SW480 (cell line): ENCODE results near the gene PI4KB.

Source experiments
- DNase-seq: peaks from one replicate; pipeline ENCODE4 v3.0.0-alpha.2; 2016; ENCODE audit warnings: low spot score

The PI4KB gene

DNA sequence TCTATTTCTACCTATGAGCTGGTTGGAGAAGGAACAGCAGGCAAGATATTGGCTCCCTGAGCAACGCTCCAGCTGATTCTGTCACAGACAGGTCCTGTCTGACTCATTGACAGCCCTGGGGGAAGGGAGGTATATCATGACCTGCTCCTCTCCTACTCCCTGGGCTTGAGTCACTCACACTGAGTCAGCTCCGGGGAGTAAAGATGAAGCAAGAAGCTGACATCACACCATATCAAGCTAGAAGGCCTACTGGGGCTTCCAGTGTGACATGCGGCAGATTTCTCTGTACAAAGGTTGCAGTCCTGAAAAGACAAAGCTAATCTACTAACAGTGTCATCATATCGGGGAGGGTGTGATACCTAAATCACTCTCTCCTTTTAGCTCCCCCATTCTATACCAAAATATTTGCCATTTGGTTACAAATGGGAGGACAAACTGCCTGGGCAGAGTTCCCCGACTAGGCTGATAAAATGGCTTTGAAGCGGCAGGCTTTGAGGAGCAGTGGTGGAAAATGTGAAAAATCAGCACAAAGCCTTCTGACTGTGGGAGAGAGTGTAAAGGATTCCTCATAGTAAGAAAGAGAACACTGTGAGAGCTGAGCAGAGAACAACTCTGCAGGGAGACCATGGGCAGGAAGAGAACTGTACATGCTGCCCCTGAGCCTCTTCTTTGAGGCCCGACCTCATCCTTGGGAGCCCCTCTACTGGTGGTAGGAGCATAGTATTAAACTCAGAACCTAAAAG lies 15.5 kb downstream of the PI4KB start:
- DNase-seq = peak; percentile 95

DNA sequence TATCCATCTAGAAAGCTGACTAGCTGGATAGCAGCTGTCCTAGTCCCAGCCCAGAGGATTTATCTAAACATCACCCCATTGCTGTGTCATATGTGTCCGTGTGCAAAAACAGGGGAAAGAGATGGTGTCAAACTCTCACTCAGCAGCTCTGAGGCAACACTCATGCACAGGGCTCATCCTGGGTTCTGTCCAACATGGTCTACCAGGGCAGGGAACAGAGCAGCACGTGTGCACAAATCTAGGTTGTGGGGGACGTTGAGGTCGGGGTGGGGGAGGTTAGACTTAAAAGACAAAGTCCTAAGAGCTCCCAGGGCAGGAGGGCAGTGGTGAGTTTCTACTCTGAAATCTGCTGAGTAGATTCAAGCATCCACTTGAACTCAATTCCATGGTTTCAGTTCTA lies 16.2 kb downstream of the PI4KB start:
- no peak for DNase-seq

DNA sequence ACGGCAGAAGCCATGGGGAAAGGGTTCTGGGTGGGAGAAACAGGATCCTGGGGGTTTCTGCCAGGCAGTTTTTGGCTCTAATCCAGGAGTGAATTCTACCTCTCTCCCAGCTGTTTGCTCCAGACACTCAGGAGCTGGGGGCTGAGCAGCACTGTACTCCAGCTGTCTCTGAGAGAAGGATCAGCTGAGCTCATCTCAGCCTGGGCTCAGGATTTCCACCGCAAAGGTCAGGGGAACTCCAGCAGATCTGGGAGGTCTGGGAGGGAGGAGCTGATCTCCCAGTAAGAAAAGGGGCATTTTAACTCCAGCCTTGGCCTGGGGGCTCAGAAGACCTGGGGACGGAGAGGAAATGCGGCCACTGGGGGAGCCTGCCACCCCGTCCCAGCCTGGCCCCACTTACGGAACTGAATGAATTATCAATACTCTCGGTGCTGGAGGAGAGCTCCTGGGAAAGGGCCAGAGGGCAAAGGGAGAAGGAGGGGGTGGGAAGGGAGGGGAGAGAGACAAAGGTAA lies 17.3 kb downstream of the PI4KB start:
- DNase-seq = no peak

DNA sequence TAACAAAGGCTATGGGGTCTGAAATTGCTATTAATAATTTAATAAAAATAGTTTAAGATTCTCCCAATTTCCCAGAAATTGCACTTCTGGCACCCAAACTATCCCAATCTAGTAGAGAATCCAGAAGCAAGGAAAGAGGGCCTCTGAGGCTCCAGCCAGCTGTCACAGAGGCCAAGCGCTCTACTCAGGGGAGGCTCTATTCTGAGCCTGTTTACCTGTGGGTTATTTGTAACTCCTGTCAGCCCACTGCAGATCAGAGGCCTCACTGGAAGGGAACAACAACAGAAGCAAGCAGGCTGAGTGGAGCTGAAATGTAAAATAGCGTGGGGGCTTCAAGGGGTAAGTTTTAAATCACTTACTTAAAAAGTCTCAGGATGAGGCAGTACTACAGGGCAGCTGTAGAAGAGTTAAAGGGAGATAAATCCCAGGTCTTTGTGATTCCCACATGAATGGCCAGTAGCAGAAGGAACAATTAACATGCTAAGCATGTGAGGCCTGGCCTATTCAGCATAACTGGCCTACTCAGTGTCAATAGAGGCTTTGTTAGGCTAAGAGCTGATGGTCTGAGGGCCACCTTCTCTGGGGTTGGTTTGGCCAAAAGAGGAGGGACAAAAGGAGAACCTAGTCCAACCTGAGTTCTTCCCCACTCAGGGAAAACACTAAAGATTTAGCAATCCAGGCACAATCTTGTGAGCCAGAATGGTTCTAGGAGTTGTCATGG lies 32.3 kb downstream of the PI4KB start:
- no peak for DNase-seq

DNA sequence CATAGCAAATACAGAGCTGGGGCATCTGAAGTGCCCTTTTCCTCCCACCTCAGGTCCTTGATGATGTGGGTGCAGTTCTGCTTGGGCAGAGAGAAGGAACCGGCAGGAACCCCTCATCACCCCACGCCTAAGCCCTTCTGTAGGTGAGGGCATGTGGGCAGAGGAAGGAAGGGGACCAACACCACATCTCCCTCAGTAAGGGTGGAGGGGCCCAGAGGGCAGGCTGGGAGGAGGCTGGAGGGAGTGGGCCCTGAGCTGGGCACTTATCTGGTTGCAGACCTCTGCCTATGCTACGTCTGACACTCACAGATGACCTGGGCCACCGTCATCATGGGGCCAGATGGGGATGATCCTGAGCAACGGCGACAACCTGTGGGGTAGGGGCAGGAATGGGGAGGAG lies 34.1 kb downstream of the PI4KB start:
- no peak for DNase-seq

DNA sequence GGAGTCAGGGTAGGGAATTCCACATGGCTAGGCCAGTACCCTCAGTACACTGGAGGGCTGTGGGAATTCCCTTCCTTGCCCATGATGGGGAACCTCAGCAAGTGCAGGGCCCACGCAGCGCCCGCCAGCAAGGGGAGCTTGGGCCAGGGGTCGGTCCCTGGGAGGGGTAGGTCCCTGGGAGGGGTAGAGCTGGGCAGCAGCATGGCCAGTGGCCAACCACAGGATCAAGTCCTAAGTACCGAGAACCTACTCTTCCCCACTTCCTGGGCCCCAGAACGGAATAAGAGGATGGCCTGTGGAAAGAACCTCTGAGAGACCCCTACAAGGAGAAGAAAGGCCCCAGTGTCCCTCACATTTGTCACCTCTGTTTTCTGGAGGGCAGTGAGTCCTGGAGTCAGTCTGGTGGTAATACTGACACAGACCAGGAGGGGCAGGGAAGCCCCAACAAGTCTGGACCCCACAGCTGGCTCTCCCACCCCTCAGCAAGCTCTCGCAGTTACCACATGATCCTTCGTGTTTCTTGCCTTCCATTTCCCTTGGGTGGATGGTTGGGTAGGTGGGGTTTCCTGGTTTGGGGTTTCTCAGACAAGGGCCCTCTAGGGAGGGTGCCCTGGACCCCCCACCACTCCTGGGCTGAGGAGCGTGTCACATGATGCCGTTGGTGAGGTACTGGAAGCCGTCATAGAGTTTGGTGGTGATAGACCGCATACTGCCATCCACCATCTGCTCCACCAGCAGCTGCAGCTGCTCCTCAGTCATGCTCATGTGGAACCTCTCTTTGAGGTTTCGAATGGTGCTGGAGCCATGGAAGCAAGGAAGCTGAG lies 34.8 kb downstream of the PI4KB start:
- DNase-seq = no peak

DNA sequence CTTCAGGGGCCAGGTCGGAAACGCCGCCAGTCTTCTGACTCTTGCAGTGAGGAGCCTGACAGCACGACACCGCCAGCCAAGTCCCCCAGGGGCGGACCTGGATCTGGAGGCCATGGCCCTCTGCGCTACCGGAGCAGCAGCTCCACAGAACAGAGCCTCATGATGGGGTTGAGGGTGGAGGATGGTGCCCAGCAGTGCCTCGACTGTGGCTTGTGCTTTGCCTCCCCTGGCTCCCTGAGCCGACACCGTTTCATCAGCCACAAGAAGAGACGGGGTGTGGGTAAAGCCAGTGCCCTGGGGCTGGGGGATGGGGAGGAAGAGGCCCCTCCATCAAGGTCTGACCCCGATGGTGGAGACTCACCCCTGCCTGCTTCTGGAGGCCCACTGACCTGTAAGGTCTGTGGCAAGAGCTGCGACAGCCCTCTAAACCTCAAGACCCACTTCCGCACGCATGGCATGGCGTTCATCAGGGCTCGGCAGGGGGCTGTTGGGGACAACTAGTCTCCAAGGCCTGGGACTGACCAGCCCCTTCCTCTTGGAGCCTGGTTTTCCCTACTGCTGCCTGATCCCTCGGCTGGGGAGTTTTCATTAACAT lies 36.4 kb downstream of the PI4KB start:
- no peak for DNase-seq

DNA sequence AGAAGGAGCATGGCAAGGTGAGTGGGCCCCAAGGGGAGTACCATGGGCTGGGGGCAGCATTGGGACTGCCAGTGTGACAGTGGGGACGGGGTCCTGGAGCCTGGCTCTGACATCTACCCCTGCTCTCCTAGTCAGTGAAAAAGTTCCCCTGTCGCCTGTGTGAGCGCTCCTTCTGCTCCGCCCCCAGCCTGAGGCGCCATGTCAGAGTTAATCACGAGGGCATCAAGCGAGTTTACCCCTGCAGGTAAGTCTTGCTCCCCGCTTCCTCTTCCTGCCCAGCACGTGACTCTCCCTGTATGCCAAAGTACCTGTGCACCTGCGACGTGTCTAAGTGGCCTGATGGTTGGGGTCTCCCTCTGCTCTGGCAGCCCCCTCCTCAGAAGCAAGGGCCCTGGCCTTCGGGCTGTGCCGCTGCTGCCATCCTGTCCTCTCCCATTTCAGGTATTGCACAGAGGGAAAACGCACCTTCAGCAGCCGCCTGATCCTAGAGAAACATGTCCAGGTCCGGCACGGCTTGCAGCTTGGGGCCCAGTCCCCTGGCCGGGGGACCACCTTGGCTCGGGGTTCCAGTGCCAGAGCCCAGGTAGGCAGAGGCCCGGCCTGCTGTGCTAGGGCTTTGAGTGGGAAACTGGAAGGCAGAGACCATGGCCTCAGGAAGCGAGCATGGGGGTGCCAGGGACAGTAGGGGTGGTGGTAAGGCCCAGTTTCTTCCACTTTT lies 37.1 kb downstream of the PI4KB start:
- no peak for DNase-seq

DNA sequence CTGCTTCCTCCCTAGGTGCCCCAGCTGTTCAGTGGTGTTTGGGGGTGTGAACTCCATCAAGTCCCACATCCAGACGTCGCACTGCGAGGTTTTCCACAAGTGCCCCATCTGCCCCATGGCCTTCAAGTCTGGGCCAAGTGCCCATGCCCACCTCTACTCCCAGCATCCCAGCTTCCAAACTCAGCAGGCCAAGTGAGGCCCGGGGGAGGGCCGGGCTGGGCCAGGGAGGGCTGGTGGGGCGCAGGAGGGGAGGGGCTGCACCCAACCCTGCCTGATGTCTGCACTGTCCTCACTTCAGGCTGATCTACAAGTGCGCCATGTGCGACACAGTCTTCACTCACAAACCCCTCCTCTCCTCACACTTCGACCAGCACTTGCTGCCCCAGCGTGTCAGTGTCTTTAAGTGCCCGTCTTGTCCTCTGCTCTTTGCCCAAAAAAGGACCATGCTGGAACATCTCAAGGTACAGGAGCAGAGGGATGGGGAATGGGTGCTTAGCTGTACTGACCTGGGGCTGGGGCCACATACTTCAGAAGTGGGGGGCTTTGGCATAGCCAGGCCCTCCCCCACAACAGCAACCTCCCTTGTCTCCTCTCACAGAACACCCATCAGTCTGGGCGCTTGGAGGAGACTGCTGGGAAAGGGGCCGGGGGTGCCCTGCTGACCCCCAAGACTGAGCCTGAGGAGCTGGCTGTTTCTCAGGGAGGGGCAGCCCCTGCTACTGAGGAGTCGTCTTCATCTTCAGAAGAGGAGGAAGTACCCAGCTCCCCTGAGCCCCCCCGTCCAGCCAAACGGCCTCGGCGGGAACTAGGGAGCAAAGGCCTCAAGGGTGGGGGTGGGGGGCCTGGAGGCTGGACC lies 37.9 kb downstream of the PI4KB start:
- DNase-seq = no peak

DNA sequence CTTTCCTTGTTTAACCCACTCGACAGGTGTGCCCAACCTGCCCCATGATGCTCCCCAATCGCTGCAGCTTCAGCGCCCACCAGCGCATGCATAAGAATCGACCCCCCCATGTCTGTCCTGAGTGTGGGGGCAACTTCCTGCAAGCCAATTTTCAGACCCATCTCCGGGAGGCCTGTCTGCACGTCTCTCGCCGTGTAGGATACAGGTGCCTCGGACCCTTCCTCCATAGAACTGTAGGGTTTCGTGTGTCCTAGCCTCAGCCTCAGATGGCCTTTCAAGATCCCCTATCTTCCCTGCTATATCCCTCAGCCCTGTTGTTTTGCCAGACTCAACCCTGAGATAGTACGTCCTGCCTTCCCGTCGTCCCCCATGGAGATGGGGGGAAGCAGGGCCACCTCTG lies 38.7 kb downstream of the PI4KB start:
- DNase-seq = no peak

DNA sequence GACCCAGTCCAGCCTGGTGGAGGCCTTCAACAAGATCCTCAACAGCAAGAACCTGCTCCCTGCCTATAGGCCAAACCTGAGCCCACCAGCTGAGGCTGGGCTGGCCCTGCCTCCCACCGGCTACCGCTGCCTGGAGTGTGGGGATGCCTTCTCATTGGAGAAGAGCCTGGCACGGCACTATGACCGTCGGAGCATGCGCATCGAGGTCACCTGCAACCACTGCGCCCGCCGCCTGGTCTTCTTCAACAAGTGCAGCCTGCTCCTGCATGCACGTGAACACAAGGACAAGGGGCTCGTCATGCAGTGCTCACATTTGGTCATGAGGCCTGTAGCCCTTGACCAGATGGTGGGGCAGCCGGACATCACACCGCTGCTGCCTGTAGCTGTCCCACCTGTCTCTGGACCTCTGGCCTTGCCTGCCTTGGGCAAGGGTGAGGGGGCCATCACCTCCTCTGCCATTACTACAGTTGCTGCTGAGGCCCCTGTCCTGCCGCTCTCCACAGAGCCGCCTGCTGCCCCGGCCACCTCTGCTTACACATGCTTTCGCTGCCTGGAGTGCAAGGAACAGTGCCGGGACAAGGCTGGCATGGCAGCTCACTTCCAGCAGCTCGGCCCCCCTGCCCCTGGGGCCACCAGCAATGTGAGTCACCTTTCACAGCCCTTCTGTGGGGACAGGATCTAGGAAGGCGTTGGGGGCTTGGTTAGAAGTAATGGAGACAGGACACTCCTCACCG lies 39.3 kb downstream of the PI4KB start:
- no peak for DNase-seq

DNA sequence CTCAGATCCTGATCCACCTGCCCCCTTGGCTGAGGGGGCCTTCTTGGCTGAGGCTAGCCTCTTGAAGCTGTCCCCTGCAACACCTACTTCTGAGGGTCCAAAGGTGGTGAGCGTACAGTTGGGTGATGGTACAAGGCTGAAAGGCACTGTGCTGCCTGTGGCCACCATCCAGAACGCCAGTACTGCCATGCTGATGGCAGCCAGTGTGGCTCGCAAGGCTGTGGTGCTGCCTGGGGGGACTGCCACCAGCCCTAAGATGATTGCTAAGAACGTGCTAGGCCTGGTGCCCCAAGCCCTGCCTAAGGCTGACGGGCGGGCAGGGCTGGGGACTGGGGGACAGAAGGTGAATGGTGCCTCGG lies 39.9 kb downstream of the PI4KB start:
- DNase-seq = no peak

DNA sequence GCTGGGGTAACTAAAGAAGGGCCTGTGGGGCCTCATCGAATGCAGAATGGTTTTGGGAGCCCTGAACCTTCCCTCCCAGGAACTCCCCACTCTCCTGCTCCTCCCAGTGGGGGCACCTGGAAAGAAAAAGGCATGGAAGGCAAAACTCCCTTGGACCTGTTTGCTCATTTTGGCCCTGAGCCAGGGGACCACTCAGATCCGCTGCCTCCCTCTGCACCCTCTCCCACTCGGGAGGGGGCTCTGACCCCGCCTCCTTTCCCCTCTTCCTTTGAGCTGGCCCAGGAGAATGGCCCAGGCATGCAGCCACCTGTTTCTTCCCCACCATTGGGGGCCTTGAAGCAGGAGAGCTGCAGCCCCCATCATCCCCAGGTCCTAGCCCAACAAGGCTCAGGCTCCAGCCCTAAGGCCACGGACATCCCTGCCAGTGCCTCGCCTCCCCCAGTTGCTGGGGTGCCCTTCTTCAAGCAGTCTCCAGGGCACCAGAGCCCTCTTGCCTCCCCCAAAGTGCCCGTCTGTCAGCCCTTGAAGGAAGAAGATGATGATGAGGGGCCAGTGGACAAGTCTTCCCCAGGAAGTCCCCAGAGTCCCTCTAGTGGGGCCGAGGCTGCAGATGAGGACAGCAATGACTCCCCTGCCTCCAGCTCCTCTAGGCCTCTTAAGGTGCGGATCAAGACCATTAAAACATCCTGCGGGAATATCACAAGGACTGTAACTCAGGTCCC lies 40.4 kb downstream of the PI4KB start:
- no peak for DNase-seq

DNA sequence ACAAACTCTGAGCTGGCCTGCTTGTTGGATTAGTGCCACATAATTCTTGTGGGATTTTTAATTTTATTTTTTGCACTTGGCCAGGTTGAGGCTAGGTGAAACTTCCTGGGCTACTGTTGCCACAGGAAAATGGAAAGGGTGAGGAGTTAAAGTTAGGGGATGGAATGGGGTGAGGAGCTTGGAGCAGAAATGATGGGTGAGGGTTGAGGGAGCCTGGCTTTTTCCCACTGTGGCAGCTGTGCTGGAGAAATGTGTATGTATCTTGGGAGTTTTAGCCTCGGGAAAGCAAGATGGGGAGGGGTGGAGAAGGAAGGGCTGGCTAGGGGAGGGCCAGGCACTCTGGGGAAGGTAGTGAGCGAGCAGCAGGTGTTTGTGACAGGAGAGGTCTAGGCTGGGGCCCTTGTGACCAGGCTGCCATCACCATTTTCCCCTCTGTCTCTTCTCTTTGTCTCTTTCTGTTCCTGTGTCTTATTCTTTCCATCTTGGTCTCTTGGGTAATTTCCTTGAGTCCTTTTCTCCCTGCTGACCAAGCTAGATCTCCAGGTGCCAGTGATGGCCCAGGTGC lies 43.1 kb downstream of the PI4KB start:
- DNase-seq = no peak

DNA sequence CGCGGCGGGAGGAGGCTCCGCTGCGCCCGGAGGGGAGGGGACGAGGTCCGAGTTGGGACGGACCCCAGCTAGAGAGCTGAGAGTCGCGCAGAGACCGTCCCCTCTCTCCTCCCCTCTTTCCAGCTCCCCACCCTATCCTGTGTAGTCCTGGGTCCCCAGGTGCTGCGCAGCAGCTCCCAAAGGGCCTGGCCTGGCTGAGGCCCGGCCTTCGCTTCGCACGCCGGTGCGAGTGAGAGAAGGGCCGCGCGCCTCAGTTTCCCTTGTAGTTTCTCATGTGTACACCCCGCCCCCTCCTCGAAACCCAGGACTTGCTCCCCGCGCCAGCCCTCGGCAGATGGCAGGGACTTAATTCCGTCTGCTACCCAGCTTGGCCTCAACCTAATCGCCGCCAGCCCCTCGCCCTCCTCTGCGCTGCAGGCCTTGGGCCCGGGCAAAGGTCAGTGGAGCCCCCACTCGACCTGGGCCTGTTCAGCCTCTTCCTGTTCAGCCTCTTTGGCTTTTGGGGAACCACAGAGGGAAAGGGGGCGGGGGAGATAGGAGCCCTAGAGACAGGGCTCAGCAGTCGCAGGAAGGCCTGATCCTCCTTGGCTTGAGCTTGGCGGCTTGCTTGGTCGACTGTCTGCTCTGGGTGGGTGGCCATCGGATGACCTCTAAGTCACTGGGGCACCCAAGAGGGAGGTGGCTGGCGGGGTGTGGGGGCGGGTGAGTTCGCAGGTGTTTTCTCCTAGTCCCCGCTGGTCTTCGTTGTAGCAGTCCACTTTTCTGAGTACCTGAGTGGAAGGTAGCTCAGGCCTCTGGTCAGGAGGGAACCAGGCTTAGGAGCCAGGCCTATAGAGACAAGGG lies 44.1 kb downstream of the PI4KB start:
- DNase-seq = peak; percentile 20

DNA sequence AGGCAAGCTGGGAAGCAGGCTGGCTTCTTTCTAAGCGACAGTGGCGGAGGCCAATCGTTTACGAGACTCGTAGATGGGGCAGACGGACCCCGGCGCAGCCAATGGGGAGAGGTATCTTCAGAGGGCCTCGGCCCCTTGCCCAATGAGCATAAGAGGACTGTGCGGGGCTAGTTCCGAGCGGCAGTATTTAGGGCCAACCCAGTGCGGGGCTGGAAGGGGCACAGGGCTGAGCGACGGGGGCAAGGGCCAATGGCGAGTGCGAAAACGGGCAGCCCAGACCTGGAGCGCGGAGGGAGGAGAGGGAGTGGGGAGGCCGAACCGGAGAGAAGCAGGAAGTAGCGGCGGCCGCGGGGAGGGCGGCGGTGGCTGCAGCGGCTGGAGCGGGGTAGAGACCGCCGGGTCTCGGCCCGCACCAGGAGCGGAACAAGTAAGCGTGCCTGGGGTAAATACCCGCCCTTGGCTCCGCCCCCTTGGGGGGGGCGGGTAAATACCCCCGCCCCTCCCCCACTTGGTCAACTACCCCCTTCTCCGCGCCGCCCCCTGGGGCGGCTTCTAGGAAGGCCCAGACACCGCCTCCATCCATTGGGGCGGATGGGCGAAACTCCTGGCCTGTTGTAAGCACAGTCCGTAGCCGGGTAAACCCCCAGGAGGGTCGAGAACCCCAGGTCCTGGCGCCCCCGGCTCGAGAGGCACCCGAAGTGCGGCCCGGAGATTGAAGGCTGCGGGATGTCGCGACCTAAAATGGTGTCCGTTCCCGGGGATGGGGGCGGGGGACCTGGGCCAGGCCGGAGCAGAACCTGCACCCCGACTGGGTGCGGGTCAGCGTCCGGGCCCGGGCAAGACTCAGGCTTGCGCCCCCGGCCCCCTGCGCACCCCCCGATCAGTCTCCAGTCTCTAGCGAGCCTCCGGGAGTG lies 45.0 kb downstream of the PI4KB start, which contains the start of gene ZNF687:
Gene ZNF687 (plus strand): TSS at position 331 of the 914 bp plus-strand sequence. CDS start 3,993 bp downstream, outside the sequence.
- DNase-seq = peak; percentile 99
